Central memory CD4-positive, alpha-beta T cell (primary cell): ENCODE measurements around the gene CYGB.
A peak's percentile ranks its signal among the peaks of the same experiment; 100 is the strongest.

Source experiments
- DNase-seq: peaks from one replicate; pipeline ENCODE4 v3.0.0; 2022
- total RNA-seq, 3 experiments: gene quantifications; one replicate each; lab custom pipeline; 2026; lab: John Stamatoyannopoulos, UW

Gene CYGB
- 0 to 0.04 (median 0) reads per million in 3 experiments for total RNA-seq

- no peak for DNase-seq
These were observed at the start of gene CYGB for GRCh38 chr17:76537578-76538280. TSS of gene CYGB (minus strand) at chr17:76537709. CDS start at chr17:76537542, 167 bp downstream.

- no peak for DNase-seq
These were observed 49.4 kb upstream of the CYGB start for GRCh38 chr17:76586741-76587487.

DNA sequence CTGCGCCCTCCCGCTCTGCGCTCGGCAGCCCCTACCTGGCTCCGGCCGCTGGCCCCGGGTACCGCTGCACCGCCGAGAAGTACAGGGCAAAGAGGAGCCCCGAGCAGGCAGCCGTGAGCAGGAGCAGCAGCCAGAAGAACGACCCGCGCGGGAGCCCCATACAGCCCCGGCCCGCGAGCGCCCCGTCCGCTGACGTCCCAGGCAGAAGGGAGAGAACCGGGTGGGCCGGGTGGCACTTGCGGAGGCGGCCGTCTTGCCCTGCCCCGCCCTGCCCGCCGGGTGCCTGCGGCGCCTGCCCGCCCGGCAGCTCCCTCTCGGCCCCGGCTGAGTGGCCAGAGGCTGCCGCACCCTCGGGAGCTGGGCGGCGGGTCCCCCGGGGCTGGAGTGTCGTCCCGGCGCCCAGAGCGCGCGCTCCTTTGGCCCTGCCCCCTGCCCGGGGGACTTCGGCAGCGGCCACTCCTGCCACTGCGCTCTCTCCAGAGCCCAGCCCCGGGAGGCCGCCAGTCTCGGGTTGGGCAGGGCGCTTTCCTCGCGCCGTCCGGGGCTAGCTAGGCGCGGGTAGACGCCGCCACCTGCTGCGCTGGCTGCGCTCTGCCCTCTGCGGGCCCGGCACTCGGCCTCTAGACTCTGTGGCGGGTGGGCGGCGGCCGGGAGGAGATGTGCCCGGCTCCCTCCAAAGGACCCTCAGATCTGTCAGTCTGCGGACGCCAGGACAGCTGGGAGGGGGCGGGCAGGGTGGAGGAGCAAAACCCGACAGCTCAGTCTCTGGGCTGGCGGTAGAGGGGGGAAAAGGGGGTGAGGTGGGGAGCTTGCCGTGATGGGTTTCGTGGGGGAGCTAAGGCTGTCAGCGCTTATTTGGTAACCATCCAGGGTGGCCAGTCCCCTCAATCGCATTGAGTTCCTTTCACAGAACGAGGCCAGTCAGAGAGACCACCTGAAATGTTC, 48.4 kb upstream of the CYGB start, which contains the start of gene ST6GALNAC2:
Gene ST6GALNAC2, minus strand, starts transcription at position 212 of the 945 bp plus-strand sequence. Its CDS starts 52 bp downstream, at position 160.
- peak; percentile 30 for DNase-seq

DNA sequence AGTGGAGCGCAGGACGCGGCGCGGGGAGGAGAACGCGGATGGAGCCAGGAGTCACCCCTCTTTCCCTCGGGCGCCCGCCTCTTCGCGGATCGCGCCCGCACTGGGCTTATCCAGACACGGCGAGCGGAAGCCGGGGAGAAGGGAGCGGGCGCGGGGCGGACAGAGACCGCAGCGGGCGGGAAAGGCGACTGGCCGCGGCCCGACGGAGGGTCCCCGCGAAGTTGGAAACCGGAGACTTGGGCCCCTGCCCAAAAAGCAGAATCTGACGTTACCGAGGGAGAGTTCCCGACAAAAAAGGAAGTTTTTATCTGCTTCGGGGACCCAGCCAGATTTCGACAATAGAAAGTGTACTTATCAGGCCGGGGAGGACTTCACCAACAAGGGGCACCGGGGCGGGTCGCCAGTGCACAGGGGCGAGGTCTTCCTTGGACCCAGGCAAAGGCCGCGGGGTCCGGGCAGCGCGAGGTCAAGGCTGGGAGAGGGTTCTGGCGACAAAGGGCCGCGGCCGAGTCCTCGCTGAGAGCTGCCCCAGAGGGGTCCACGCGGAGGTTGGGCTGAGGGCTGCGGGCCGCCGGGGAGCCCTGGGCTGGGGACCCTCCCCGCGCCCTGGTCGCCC, 47.6 kb upstream of the CYGB start:
- DNase-seq: no peak

- DNase-seq: no peak
These were observed 47.0 kb upstream of the CYGB start for GRCh38 chr17:76584427-76585032.

GRCh38 chr17:76582660-76583059, 45.2 kb upstream of the CYGB start:
- DNase-seq: no peak

- DNase-seq: no peak
These were observed 44.0 kb upstream of the CYGB start for GRCh38 chr17:76581515-76581914.

DNA sequence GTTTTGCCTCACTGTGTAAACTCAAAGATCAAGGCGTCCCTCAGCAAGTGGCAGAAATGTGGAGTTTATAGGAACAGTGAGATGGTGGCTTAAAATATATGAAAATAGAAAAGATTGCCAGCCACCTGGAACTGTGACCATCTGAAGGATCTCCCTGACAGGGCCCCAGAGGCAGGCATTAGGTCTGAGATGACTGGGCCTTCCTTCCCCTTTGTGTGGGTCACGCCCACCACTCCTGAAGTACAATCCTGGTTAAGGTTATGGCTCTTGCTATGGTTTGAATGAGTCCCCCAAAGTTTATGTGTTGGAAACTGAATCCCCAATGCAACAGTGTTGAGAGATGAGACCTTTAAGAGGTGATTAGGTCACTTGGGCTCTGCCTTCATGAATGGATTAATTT, 41.8 kb upstream of the CYGB start:
- no peak for DNase-seq

DNA sequence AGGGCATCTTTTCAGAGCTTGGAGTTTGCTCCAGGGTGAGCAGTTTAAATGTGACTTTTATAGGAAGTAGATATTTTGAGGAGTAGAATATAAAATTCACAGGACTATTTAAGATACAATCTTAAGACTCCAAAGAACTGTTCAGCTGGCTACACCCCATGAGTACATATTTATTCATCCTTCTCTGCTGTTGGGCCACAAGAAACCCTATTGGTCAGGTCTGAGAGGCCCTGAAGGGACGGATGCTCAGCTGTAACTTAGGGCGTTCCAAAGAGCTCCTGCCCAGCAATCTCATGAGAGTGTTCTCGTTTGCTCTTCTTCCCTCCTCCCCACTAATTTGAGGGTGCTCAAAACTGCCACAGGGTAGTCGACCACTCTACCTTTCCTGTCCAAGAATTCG, 40.9 kb upstream of the CYGB start:
- no peak for DNase-seq

- DNase-seq: no peak
These were observed 40.4 kb upstream of the CYGB start for GRCh38 chr17:76577876-76578275.

- no peak for DNase-seq
These were observed 38.7 kb upstream of the CYGB start for GRCh38 chr17:76576189-76576588.

DNA sequence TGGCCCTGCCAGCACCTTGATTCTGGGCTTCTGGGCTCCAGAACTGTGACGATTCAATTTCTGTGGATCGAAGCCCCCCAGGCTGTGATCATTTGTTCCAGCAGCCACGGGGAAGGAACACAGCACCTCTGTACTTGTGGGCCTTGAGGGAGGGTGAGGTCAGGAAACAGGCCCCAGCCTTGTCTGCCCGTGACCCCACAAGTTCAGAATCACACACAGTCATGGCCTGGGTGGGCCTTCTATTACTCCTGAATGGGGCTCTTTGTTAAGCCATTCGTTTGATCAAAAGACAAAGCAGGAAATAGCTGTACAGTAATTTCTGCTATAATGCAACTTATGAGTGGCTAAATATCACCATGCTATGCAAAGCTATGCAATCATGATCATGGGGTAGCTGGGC, 38.1 kb upstream of the CYGB start:
- DNase-seq: no peak

GRCh38 chr17:76574166-76574565, 36.7 kb upstream of the CYGB start:
- DNase-seq: no peak

DNA sequence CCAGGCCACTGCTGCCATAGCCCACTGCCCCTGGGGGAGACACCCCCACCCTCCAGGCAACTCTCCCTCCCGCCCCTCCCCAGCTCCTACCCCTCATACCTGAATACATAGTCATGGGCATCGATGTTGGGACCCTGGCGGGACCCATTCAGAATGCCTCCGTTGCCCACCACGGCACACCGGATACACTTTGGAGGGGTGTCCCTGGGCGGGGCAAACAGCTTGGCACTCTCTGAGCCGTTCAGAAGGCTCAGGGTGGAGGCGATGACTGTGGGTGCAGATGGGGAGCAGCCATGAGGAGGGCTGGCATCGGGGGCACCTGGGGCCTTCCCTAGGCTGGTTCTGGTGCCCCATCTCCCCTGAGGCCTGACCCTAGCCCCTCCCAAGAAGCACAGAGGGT, 35.6 kb upstream of the CYGB start:
- DNase-seq: no peak

DNA sequence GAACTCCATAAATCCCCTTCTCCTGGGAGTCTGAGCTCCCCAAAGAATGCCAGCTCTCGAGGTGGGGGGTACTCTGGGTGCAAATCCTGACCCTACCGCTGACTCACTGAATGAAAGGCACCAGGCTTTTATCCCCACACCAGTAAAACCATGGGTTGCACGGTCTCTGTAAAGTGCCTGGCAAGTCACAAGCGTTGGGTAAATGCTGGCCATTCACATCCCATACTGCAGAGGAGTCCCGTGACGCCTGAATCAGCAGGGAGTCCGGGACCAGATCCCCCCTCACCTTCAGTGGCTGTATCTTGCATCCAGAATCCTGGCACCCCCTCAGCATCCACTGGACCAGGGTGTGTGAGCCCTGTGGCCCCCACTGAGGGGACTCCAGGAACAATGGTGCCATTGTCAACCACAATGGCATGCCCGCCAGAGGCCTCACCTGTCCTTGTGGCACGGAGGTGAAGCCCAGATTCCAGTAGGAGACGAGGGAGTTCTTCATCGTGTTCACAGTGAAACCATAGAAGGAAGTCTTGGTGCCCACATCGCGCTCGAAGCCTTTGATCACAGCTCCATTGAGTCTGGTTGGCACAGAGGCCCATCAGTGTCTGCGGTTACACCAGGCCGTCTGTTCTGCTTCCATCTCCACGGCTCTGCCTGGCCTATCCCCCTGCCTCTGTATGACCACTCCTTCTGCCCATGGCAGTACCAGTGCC, 34.8 kb upstream of the CYGB start:
- no peak for DNase-seq

GRCh38 chr17:76570877-76571471, 33.5 kb upstream of the CYGB start:
- DNase-seq: no peak

- no peak for DNase-seq
These were observed 32.9 kb upstream of the CYGB start for GRCh38 chr17:76570457-76570856.

GRCh38 chr17:76569607-76570279, 32.2 kb upstream of the CYGB start:
- no peak for DNase-seq

- no peak for DNase-seq
These were observed 31.3 kb upstream of the CYGB start for GRCh38 chr17:76568811-76569221.
